Measurements from ENCODE around the gene BBIP1.

BBIP1 gene

DNA sequence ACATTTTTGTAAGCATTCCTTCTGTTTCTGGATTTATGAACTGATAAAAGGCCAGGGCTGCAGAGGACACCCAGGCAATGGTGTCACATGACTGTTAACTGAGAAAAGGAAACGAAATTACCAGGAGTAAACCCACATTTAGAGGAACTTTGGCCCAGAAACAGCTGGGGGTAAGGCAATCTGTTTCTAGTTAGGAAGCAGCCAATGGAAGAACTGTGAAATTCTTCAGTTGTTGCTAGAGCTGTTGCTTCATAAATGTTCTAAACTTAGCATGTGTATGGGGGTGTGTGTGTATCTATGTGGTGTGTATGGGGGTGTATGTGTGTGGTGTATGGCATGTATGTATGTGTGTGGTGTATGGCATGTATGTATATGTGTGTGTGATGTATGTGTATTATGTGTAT is 59.0 kb downstream of the BBIP1 start:
- Histone ChIP-seq H3K4me3 (ENCODE audit: low read depth, low read length) (no peak overlapping the region), H3K36me3 (no peaks in the 10 kb centered on the region), H3K27ac (no peak overlapping the region), H3K9me3 (ENCODE audit: severe bottlenecking) (no peaks in the 10 kb centered on the region), H3K27me3 (ENCODE audit: insufficient read depth, low read depth, severe bottlenecking) (no peaks in the 10 kb centered on the region)
- DNase-seq: no peak
- TF ChIP-seq, protein P1, sequence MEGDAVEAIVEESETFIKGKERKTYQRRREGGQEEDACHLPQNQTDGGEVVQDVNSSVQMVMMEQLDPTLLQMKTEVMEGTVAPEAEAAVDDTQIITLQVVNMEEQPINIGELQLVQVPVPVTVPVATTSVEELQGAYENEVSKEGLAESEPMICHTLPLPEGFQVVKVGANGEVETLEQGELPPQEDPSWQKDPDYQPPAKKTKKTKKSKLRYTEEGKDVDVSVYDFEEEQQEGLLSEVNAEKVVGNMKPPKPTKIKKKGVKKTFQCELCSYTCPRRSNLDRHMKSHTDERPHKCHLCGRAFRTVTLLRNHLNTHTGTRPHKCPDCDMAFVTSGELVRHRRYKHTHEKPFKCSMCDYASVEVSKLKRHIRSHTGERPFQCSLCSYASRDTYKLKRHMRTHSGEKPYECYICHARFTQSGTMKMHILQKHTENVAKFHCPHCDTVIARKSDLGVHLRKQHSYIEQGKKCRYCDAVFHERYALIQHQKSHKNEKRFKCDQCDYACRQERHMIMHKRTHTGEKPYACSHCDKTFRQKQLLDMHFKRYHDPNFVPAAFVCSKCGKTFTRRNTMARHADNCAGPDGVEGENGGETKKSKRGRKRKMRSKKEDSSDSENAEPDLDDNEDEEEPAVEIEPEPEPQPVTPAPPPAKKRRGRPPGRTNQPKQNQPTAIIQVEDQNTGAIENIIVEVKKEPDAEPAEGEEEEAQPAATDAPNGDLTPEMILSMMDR (IDR thresholded peaks at IDR 0.05; ENCODE audit: low read depth, low read length): no peak

DNA sequence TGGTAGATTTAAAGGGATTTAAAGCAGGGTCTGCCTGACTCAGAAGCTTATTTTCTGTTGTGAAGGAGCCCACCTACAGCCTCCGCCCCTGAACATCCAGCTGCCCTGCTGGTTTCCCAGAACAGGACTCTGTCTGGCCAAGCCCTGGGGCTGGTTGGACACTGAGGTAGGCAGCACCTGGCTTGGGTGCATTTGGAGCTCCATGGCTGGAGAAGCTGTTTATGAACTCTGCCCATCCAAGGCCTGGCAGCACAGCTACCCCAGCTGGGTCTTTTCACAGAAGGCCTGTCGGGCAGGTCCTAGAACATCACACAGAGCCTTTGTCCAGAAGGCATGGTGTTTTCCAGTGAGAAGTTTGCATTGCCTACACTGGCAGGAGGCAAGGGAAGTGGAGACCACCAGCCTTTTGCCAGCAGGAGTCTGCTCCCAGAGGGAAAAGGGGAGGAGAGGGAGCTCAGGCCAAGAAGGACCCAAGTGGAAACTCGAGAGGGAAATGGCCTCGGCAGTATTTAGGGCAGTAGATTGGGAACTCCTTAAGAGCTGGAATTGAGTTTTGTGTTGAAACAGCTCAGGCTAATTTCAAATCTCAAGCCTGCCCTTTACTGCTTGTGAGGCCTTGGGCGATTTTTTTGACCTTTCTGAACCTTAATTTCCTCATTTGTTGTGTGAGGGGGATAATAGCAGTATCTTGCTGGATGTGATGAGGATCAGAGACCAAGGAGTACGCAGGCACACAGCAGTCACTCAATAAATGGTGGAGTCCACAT is 59.6 kb downstream of the BBIP1 start:
- DNase-seq: no peak
- H3K4me3 ChIP-seq (ENCODE audit: low read depth, low read length): no peak overlapping the region
- TF ChIP-seq, protein P1 (IDR thresholded peaks at IDR 0.05; ENCODE audit: low read depth, low read length): no peak
- no peaks in the 10 kb centered on the region for H3K36me3 ChIP-seq
- H3K27me3 ChIP-seq (ENCODE audit: insufficient read depth, low read depth, severe bottlenecking): no peaks in the 10 kb centered on the region
- H3K9me3 ChIP-seq (ENCODE audit: severe bottlenecking): no peaks in the 10 kb centered on the region
- no peak overlapping the region for H3K27ac ChIP-seq

DNA sequence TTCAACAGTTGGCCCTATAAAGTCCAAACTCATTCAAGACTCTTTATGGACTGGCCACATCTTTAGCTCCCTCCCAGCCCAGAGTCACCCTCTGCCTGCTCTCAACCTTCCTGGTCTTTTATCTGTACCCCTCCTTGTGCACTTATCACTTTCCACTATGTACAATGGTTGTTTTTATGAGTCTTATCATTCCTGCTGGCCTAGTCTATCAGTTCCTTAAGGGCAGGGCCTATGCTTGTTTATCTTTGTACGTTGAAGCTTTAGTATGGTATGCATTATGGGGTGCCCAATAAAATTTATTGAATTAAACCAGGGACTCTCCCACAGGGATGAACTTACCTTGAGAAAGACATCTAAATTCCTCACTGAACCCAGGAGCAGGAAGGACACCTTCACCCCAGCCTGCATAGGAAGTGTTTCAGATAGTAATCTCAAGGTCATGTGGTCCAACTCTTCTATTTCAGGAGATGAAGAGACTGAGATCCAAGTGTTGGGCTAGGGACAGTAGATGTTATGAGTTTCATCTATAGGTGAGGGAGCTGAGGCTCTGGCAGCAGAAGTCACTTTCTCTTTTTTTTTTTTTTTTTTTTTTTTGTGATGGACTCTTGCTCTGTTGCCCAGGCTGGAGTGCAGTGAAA is 60.6 kb downstream of the BBIP1 start:
- Histone ChIP-seq H3K27me3 (ENCODE audit: insufficient read depth, low read depth, severe bottlenecking) (no peaks in the 10 kb centered on the region), H3K9me3 (ENCODE audit: severe bottlenecking) (no peaks in the 10 kb centered on the region), H3K4me3 (ENCODE audit: low read depth, low read length) (no peak overlapping the region), H3K36me3 (no peaks in the 10 kb centered on the region), H3K27ac (no peak overlapping the region)
- TF ChIP-seq, protein P1 (IDR thresholded peaks at IDR 0.05; ENCODE audit: low read depth, low read length): no peak
- no peak for DNase-seq

DNA sequence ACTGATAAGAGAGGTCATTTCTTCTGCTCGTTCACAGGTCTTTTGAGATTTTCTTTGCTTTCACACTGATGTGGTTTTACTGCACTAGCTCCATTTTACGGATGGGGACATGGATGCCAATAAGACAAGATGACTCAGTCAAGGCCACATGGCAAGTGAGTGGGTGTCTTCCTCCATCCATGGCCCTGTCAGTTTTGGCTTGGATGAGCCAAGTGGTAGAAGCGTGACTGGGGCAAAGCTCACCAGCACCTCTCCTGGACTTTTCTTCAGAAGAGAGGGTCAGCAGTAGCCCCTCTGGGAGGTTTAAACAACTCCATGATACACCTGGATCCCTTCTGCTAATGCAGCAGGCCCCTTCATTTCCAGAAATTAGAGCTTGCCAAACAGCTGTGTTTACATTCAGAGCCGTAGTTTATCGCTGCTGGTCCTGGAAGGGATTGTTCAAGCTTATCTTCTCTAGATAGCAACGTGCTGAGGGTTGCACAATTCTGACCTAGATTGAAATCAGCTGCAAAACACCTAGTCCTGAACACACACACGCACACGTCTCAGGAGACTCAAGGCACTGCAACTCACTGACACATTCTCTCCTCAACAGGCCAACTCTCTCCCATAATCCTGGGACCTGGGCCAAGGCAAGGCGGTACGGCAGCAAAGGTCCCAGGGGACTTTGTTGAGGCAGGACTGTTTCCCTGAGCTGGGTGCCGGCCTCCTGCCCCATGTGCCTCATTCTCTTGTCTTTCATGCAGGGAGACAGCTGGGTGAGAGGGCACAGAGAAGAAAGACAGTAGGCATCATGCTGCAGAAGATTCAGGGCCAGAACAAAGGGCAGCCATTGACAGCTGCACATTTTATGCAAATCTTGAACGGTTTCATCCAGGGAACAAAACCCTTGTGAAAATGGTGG is 61.5 kb downstream of the BBIP1 start:
- TF ChIP-seq, protein P1 (IDR thresholded peaks at IDR 0.05; ENCODE audit: low read depth, low read length): no peak
- H3K27ac ChIP-seq: no peak overlapping the region

DNA sequence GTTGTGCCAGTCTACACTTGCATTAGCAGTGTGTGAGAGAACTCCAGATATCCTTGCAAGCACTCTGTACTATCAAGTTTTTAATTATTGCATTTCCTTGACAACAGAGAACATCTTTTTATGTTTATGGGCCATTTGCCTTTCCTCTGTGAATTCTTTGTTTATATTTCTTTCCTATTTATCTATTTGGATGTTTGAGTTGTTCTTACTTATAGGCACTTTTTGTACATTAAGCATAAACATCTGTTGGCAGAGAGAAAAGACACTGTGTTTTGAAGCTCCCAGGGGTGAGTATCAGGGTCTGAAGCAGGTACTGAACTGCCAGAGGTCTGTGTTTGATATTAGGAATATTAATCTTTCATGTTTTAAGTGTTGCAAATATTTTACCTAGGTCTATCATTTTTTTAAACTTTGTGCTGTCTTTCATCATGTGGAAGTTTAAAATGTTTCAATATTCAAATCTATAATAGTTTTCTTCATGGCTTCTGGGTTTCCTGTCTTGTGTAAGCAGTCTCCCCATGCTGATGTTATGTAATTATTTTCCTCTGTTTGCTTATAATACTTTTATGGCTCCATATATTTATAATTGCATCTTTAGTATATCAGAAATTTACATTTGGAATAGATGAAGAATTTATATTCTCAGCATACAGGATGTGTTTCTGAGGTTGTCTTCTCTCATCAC is 64.9 kb downstream of the BBIP1 start:
- Histone ChIP-seq H3K27ac (no peak overlapping the region), H3K27me3 (ENCODE audit: insufficient read depth, low read depth, severe bottlenecking) (no peaks in the 10 kb centered on the region), H3K9me3 (ENCODE audit: severe bottlenecking) (no peaks in the 10 kb centered on the region), H3K4me3 (ENCODE audit: low read depth, low read length) (no peak overlapping the region), H3K36me3 (no peaks in the 10 kb centered on the region)
- no peak for DNase-seq
- TF ChIP-seq, protein P1 (IDR thresholded peaks at IDR 0.05; ENCODE audit: low read depth, low read length): no peak

More for the DNA sequence above, 61.5 kb downstream of the BBIP1 start:
- no peaks in the 10 kb centered on the region for H3K27me3 ChIP-seq (ENCODE audit: insufficient read depth, low read depth, severe bottlenecking)
- no peak overlapping the region for H3K4me3 ChIP-seq (ENCODE audit: low read depth, low read length)
- DNase-seq: no peak
- H3K9me3 ChIP-seq (ENCODE audit: severe bottlenecking): no peaks in the 10 kb centered on the region
- H3K36me3 ChIP-seq: no peaks in the 10 kb centered on the region
